Measurements from ENCODE around the gene ZNF622.

The ZNF622 gene, protein sequence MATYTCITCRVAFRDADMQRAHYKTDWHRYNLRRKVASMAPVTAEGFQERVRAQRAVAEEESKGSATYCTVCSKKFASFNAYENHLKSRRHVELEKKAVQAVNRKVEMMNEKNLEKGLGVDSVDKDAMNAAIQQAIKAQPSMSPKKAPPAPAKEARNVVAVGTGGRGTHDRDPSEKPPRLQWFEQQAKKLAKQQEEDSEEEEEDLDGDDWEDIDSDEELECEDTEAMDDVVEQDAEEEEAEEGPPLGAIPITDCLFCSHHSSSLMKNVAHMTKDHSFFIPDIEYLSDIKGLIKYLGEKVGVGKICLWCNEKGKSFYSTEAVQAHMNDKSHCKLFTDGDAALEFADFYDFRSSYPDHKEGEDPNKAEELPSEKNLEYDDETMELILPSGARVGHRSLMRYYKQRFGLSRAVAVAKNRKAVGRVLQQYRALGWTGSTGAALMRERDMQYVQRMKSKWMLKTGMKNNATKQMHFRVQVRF

DNA sequence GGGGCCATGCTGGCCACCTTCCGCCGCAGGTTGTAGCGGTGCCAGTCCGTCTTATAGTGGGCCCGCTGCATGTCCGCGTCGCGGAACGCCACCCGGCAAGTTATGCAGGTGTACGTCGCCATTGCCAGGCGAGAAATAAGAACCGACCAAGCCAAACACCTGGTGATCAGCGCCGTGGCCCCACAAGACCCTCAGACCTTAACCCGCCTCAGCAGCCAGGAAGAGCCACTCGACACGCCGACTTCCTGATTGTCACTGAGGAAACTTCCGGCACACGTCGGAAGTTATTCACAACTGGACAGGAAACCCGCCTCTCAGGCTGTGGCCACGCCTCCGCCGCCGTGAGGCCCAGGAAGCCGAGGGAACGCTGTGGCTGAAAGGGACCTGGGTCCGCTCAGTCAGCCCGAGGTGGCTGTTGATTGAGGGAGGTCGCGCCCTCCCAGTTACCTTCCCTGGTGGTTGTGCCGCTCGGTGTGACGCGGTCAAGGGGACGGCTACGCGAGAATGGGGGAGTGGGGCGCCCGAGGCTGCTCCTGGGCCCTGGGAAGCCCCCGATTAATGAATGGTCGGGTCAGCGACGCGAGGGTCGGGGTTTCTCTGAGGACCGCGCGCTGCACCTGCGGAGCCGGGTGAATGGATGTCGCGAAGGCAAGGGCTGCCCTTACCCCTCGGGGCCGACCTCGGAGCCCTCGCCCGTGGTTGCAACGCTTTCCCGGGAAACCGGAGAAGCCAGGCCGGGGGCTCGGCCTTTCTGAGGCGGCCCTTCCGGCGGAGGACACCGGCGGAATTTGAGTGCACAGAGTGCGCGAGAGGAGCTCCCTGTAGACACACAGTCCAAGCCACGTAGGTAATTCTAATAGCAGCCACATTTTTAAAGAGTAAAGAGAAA is at the start of gene ZNF622:
TSS of gene ZNF622 (minus strand) at position 257 of the 889 bp plus-strand sequence. CDS start at position 122, 135 bp downstream.
- no peak for FAIRE-seq

DNA sequence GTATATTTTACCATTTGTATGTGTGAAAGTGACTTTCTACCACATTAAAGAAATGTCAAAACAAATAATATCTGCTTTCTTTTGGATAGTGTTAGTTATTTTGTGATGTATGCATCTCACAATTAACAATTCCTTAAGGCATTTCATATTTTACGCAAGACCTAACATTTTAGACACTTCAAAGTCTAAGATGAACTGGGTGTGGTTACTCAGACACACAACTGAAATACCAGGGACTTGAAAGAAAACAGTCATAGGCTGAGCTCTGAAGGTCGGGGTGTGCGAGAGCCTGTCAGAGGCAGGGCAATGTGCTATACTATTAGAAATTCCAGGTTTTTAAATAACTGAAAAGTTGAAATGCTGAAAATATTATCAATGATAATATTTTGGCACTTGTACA is 44.5 kb upstream of the ZNF622 start:
- FAIRE-seq, result no peak

DNA sequence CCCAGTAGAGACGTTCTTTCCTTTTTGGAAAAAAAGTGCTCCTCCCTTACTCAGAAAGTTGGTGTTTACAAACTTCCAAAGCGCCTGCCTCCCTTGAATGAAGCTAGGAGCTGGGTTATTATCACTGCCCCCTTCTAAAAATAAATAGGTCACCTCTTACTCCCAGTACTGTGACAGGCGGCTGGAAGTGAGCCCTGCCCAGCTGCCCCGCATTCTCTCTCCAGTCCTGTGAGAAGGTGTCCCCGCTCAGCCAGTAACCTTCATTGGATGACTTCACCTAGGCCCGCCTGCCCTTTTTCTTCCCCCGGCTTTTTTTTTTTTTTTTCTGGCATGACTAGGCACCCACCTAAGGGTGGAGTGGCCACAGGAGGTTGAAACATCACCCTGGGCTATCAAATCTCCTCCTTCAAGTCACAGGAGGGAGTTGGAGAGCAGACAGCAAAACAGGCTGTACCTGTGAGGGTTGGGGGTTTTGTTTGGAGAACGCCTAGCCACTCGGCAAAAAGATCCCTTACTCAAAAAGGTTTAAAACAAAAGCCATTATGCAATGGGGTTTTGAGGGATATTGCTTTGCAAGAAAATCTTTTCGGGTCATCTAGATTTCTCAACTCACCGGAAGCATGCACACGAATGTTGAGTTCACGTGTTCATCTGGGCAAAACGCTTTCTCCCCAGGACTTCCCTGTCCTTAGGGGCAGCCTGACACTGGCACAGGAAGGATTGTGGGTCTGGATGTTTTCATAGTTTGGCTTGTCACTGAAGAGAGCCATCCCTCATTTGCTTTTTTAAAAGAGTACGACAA is 43.3 kb upstream of the ZNF622 start:
- no peak for FAIRE-seq

DNA sequence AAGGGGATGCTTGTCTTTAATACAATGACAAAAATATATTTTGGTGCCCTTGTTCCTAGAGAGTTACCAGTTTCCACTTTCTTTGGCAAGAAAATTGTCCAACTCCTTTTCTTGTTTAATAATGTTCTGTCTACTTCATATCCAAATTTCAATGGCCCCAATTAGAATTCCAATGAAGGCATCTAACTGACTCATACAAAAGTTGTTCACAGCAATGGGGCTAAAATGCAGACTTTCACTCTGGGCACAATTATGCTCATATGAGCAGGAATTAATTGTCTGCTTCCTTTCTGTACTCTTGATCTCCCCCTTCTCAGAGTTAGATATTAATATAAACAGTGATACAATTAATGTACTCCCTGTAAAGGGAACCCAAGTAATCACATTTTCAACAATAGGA is 42.1 kb upstream of the ZNF622 start:
- no peak for FAIRE-seq

DNA sequence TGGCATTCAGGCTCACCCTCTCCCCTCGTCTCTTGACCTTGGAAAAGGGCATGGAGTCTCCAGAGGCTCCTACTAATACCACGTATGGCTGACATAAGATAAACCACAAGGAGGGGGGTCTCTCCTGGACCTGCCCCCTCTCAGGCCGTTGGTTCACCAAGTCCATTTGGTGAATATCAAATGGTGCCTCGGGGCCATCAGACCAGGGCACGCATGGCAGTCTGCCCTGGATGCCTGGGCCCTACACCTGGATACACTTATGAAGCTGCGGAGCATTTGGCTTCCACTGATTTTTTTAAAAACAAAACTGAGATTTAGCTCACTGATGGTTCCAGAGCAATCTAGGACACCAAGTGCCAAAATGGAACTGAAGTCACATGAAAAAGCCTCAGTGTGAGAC is 40.3 kb upstream of the ZNF622 start:
- FAIRE-seq, result no peak

DNA sequence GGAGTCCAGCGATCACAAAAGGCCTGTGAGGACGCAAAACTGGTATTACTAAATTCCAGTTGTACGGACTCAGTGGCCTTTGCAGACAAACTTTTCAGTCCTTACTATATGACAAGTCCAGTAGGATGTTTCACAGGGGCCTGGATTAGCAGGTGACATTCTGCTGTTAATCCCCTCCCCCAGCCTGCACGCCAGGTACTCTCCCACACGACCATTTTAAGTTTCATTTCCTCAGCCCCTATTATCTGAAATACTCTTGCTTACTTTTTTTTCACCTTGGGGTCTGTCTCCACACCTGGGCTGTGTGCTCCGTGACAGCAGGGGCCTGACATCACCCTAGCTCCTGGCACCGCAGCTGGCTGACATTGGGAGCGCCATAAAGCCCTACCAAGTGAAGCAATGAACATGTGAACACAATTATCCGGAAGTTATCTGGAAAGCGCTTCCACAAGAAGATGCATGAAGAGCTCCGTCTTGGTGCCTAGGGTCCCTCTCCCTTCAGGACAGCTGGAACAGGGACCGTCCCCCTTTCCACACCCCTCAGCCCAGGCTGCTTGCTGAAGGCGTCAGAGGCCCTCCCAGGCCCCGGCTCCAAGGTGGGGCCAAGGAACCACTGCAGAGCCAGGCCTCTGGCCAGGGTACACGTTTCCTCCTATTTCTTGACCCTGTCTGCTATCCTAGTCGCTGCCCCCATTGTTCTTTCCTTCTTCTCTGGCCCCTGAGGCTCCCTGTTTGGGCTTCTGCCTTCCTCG is 39.7 kb upstream of the ZNF622 start:
- FAIRE-seq, result no peak

DNA sequence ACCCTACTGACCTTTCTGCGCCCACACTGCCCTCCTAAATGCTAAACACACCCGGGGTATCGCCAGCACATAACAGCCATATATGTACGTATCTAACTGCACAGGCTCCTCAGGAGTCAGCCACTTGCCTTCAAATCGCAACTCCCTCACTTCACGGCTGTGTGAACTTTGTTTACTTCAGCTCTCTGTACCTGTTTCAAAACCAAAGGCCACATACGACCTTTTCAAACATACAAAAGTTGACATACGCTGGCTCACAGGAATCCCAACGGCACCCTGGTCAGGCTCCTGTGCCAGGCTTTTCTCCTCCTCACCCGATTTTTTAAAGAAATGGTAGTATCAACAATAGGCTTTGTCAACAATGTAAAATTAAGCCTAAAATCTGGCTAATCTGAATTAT is 39.0 kb upstream of the ZNF622 start:
- FAIRE-seq, result no peak

DNA sequence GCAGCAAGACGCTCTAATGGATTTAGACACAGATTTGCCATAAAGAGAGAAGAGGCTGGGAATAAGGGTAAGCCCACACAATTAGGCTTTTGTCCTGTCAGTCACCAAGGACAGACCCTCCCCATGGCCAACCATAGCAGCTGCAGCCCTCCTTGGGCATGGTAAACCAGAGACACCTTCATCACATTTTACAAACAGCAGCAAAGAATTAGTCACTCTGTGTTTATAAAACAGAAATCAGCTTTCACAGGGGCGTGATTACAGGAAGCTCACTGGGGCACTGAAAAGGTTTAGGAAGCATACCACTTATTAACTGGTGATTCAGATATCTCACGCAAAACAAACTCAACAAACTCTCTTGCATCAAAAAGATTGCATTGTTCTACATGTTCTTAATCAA is 37.3 kb upstream of the ZNF622 start:
- FAIRE-seq, result no peak

DNA sequence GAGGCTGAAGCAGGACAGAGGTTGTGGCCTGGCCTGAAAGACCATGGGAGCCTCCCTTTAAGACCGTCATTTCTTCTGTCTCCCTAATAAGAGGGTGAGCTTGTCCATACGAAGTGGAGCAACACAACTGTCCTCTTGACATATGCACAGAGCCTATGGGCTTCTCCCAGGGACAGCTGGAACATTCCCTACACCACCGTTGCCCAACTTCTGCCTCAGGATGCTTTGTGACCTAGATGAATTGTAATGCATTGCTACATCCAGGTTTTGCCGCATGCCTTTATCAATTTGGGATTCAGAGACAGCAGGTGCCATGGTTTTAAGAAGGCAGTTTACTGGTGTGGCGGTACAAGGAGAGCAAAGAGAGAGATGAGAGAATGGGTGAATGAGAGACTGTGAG is 34.4 kb upstream of the ZNF622 start:
- FAIRE-seq, result no peak

DNA sequence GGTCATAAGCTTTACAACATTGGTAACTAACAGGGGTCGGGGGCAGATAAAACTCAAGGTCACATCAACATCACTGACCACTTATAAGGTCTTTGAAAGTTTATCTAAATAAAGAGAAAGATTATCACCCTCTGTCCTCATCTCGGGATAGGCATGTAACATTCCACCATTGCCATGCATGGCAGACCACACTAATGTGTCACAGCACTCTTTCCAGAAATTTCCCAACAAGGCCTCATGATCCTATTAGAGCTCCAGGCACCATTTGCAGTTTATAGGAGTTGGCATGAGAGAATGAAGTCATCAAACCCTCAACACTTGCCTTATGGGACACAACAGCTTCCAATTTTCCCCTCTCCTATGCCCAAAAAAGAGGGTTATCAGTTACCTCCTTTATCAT is 31.9 kb upstream of the ZNF622 start:
- no peak for FAIRE-seq

DNA sequence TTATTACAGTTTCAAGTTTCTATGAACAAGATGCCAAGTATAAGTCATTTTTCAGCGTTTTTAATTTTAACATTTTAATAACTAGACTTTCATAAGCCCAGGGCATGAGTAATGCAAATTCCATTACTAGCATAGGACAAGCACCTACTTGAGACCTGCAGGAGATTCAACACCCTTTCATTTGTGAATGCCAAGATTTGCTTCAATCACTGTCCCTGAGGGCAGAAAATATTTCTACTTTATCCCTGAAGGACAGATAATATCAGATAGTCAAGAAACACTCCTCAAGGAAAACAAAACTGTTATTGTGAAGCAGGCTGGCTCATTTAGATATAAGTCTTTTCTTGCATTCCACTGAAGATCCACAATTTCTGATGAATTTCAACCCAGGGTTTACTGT is 27.7 kb upstream of the ZNF622 start:
- FAIRE-seq, result no peak

DNA sequence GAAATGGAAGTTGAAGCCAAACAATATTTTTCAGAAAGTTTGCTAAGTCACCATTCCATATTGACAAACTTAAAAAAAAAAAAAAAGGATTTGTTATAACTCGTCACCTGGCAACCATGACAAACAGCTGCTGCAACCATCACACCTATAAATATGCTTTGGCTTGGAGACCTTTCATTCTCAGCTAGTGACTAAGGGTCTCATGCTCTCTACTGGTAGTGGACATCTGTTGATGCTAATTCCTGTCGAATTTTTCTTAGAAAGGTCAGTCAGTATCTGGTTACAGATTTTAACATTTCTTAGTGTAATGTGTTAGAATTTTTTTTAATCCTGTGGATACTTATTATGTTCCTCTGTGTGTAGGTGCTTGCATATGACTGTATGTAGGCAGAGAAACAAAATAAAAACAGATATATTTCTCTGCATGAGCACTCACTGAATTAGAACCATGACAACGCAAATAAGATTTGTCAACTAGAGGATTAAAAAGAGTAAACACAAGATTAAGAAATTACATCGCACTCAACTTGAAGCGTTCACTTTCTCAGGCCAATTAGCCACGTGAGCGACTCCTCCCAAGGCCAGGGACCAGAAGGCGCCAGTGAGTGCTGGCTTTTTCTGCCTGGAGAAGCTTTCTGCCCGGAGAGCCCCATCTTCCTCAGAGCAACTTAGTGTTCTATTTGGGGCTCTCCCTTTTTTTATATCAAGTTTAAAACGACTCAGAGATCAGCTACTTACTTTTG is 27.0 kb upstream of the ZNF622 start:
- peak; percentile 98 for FAIRE-seq

DNA sequence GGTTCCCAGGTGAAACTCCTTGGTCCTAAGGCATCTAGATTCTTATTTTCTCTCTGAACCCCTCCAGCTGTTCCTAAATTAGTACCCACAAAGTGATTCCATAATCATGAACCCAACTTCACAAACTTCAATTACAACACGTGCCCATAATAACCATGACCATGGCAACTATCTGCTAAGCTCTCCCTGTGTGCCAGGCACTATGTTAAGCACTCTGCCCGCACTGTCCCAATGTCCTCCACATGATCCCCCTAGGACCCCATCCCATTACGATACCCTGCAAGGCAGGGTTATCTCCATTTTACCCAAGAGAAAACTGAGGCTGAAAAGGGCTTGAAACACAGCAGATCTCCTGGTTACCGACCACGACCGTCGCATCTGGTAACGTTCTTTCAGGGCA is 25.3 kb upstream of the ZNF622 start:
- no peak for FAIRE-seq

DNA sequence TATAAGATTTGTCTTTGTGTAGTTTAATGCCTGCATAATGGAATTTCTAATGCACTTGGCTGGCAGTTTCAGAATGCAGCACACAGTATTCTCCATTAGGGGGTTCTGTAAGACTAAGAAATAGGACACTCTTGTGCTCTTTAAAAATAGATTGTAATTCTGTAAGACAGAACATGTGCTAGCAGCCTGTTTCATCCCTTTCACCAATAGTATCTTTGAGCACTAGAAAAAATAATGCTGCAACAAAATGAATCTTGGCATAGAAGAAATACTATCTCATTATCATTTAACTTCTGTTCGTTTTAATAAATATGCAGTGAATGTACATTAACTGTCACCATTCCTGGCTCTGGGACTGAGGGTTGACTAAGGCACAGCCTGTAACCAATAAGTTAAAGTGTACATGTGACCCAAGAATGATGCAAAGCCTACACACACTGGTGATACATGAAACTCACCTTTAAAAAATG is 23.8 kb upstream of the ZNF622 start:
- FAIRE-seq, result peak; percentile 99

DNA sequence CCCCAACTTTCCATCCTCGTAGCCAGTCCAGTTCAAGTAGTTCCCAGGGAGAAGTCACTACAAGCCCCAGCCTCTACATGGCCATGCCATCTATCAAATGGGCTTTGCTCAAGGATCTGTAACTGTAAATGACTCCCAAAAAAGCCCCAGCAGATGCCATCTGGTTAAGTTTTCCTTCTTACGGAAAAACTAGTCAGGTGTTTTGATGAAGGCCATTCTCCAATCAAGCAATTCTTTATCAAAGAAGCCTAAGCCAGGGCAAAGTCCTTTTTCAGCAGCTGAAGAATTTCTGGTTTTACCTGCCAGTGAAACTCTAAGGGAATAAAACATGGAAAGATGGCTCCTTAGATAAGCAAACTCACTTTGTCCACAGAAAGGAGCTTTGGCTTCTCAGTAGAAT is 21.9 kb upstream of the ZNF622 start:
- FAIRE-seq, result no peak

DNA sequence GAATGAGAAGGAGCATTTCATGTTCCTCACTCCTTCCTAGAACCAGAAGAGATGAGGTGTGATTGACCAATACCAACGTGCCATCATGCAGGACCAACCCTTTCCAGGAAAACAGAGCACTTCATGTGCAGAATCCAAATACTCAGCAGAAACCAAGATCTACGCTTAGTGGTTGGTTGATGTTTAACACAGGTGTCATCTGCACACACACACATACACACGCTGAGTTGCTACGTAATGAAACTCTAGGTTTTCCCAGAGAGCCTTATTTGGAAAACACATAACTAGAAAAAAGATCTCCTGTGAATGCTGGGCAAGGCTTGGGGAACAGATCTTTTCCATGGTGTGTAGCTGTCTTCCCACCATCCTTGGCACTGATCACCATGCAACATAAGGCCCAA is 21.1 kb upstream of the ZNF622 start:
- peak; percentile 88 for FAIRE-seq

DNA sequence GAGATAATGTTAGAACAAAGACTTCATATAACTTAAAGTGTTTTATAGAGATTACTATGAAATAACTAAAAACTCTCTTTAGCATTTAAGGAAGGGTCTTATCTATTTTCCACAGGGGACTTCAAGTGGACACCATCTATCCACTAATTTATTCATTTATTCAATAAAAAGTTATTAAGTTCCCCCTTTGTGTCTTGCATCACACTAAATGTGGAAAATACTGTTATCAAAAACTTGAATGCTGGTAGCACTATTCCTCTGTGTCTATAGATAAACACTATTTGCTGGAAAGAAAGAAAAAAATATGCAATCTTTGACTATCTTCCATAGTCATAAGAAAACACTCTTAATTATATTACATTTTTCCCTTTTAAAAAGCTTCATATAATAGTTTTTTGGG is 20.1 kb upstream of the ZNF622 start:
- no peak for FAIRE-seq

DNA sequence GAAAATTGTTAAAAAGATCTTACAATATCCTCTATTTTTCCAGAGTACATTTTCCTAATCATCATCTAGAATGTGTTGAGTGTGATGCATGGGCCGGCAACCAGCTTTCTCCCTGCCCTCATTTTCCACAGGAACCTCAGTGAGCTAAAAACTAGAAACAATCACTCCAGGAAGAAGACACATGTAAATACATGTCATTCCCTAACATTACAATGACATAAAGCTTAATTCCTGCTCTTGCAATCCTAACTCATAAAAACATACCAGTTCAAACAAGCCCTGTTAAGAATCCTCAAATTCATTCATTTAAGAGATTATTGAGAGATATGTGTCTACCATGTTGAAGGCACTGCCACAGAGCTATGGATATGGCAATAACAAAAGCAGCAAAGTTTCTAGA is 18.5 kb upstream of the ZNF622 start:
- FAIRE-seq, result no peak

DNA sequence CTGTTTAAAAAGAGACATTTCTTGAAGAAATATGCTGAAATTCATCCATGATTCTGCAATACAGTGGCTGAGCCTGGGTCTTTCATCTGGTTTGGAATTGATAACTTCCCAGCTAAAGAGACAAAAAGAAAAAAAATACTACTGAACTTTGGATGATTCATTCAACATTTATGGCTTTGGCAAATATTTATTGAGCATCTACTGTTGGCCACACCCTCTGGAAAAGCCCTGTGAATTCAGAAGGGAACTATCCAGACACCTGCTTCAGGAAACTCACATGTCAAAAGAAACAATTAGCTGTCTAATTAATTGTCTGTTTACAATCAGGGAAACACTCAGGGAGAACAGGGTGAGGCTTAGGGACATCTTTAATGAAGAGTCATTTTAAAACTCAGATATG is 17.8 kb upstream of the ZNF622 start:
- FAIRE-seq, result peak; percentile 45

DNA sequence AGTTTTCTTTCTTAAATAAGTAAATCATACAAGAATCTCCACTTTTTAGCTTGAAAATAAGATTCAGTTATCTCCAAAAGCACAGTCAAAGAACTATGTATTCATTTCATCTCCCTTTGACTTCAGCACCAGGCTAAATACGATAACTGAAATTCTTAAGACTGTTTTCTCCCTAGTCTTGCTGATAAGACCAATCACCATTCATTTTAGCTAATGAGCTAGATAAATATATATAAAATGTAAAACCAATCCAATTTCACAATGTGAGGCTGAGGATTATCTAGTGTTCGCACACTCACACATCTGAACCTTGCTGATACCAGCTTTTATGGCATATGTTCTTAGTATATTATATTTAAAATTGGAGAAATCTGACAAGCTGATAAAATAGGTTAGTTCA is 17.3 kb upstream of the ZNF622 start:
- no peak for FAIRE-seq

DNA sequence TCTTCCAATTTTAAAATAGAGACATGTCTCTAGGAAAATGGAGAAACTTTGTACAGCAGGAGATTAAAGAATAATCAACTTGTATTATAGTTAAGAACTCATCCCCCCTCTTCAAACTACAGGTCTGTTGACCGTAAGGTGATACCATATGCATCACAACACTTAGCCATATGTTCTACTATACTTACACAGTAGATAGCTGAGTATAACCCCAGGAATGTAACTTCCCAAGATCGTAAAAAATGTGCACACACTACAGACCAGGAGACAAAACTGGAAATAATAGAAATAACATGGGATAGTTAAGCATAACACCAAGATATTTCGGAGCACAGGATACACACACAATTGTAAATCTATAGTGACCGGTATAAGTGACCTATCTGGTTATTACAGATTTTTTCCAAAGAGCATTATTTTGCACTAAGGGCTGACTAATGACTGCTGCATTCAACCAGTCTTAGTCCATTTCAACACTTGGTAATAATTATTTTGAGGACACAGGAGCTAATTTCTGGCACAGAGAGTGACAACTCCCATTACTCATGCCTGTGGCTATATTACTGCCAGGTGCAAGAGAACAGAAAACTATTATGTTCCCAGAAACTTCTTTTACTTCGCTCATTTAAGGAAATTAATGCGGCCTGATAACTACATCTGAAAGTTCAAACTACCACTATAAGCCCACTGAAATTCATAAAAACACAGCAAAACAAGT is 15.4 kb upstream of the ZNF622 start:
- FAIRE-seq, result no peak
